MV-4-11 (cell line): ENCODE data around the gene PLEKHA7.

ENCODE experiments used
- DNase-seq: peaks from one replicate; lab custom pipeline; 2025; lab: John Stamatoyannopoulos, UW

Gene PLEKHA7

DNA sequence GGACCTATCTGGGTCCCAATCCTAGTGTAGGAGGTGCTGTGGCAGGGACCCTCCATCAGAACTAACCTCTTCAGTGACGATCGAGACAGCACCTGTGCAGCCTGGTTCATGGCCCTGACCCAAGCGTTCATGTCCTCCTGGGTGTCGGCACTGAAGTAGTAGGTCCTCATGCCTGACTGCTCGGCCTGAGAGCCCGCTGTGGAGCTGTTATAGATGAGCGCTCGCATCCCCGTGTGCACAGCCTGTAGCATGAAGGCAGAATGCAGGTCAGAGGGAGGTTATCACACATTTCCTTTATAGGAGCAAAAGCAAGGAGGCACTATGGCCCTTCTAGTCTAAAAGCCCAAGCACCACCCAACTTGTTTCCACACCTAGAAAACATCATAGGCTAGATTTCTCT, 172.7 kb downstream of the PLEKHA7 start:
- DNase-seq, result no peak

GRCh38 chr11:16840951-16841350, 173.3 kb downstream of the PLEKHA7 start:
- no peak for DNase-seq

DNA sequence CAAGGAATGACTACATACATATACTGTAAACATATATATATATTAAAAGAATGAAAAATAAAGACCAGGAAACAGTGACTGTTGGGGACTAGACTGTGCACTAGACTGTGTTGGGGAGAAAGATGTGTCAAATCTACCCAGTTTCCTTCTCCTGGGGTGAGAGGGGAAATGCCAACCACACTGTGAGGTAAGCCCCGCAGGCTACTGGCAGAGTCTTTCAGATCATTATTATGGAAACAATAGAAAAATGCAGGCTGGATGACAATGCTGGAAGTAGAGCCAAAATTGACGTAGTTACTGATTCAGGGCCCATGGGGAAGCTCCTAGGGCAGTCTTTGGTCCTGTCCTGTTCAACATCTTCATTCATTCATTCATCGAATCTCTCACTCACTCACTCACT, 174.4 kb downstream of the PLEKHA7 start:
- DNase-seq, result no peak

GRCh38 chr11:16834384-16834783, 179.8 kb downstream of the PLEKHA7 start:
- no peak for DNase-seq

- DNase-seq, result no peak
Measured at GRCh38 chr11:16833026-16833425, 181.2 kb downstream of the PLEKHA7 start.

GRCh38 chr11:16832193-16832539, 182.0 kb downstream of the PLEKHA7 start:
- no peak for DNase-seq

DNA sequence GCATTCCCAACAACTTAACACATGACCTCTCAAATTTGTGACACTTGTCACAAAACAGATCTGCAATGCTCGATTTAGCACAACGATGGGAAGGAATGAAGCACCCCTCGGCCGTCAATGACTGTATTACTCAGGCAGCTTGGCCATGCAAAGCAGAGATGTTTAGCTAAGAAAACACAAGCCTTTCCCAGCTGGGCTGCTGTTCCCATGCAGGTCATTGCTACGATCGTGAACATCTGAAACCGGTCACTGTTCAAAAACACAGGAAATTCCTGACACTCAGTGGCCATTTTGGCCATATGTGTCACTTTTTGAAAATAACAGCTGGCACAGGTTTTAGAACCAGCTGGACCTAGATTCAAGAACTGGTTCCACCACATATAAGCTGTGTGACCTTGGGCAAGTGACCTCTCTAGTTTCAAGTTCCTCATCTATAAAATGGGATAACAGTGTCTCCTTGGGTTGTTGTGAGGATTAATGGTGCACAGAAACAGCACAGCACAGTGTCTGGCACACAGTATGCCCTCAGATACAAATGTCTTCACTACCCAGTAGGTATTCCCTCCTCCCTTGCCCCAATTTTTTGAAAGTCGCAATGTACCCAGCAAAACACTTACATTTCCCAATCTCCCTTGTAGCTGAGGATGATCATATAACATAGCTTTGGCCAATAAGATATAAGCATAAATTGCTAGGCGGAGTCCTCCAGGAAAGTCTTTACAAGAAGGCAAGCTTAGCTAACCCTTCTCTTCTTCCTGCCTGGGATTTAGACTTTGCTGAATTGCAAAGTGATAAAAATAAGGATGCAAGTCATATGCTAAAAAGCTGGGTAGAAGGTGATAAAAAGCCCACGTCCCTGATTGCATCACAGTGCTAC, 182.7 kb downstream of the PLEKHA7 start:
- DNase-seq, result peak; percentile 1

DNA sequence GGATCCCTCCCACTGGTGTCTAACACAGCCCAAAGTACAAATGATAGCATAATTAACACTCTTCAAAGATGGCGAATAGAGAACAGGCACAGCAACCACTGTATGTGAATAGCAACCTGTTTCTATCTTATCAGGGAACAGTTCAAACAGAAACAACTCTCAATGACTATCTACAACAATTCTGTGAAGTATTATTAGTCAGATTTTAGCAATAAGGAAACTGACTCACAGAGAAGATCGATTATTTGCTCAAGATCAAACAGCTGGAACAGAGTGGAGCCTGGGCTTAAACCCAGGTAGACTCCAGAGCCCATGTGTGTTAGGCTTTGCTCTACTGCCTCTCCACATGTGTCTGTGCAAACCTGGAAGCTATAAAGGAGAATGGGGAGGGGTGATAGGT, 187.1 kb downstream of the PLEKHA7 start:
- DNase-seq, result no peak

- no peak for DNase-seq
Measured at GRCh38 chr11:16825968-16826367, 188.2 kb downstream of the PLEKHA7 start.

DNA sequence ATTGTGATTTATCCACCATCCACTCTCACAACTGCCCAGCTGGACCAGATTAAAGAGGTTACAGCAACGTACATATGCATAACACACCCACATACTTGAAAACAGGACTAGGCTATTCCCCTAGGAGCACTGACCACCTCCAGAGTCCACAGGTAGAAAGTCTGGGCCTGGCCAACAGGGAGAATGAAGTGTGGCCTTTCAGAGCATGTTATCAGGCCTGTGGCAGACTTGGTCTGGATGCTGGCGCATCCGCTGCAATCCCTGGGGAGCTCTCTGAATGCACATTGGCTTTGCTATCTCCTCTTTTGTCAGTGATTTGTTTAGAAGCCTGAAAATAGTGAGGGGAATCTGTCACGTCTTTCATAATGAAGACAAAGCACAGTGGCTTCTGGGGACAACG, 189.1 kb downstream of the PLEKHA7 start:
- no peak for DNase-seq

DNA sequence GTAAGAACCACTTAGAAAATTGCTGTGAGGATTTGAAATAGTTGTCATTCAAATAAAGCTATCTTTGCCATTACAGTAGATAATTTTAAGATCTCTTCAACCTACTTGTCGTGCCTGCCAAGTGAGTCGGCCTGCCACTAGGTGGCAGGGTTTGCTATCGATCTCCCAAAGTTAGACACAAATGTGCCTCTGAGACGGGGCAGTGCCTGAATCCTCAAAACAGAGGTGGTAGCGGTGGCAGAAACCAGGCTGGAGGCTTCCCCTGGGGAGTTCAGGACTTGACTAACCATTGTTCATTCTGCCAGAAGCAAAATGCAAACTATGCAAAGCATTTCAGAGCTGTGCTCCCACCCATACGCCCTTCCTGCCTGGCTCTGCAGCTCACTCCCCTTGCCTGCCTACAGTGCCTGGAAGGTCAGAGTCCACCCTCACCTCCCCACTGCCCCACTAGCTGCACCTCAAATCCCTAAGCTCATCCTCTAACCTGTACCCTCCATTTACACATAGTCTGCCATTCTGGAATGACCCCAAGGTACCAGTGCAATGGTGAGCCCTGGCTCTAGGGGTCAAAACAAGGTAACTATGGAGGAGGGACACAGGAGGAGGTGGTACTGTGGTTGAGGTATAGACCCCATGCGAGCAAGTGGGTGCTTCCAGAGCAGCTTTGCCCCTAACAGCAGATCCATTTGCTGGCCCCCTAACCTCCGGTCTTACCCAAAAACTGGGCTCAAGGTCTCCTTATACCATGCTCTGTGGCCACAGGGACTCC, 193.7 kb downstream of the PLEKHA7 start:
- DNase-seq, result peak; percentile 72

- DNase-seq, result no peak
Measured at GRCh38 chr11:16818284-16818683, 195.9 kb downstream of the PLEKHA7 start.

- DNase-seq, result peak; percentile 92
Measured at GRCh38 chr11:16817351-16817750, 196.9 kb downstream of the PLEKHA7 start.

- no peak for DNase-seq
Measured at GRCh38 chr11:16816358-16817270, 197.6 kb downstream of the PLEKHA7 start.

- peak; percentile 86 for DNase-seq
Measured at GRCh38 chr11:16815047-16815767, 199.0 kb downstream of the PLEKHA7 start.

GRCh38 chr11:16814410-16815046, 199.7 kb downstream of the PLEKHA7 start:
- DNase-seq, result peak; percentile 86

DNA sequence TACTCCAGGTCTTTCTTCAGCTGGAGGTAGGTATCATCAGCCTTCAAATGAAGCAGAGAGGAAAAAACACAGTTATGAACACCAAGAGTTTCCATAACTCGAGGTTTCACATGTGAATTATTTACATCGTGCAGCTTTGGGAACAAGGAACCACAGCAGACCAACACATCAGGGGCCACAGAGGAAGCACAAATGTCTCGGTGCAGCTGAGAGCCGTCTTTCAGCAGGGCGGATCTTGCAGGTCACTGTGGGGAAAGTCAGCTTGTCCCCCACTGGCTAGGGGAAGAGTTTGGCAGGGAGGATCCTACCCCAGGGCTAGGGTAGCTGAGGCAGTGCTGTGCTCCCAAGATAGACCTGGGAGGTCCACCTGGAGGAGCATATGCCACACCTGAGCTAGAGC, 201.1 kb downstream of the PLEKHA7 start:
- DNase-seq, result peak; percentile 51

GRCh38 chr11:16812274-16812673, 201.9 kb downstream of the PLEKHA7 start:
- DNase-seq, result no peak

GRCh38 chr11:16811136-16812020, 202.8 kb downstream of the PLEKHA7 start:
- no peak for DNase-seq
